Measurements from ENCODE around the gene OPCML. TPM values are rescaled to one million over a fixed set of nuclear protein-coding genes. Genes with fewer than 3 reads are reported as not detected.

Gene OPCML
- total and polyA plus RNA-seq, 2 experiments from 2014 or later: 1.2 to 4.4 TPM

GRCh38 chr11:132559331-132560036 lies 972.8 kb downstream of the OPCML start:
- no peak overlapping the region for H3K27ac ChIP-seq (ENCODE audit: low read depth)
- TF ChIP-seq EZH2phosphoT487 (IDR thresholded peaks at IDR 0.05; ENCODE audit: unreplicated experiment): no peak
- no peak for TF ChIP-seq POLR2AphosphoS5 (IDR thresholded peaks at IDR 0.05; ENCODE audit: low read depth)
- TF ChIP-seq, protein P1, sequence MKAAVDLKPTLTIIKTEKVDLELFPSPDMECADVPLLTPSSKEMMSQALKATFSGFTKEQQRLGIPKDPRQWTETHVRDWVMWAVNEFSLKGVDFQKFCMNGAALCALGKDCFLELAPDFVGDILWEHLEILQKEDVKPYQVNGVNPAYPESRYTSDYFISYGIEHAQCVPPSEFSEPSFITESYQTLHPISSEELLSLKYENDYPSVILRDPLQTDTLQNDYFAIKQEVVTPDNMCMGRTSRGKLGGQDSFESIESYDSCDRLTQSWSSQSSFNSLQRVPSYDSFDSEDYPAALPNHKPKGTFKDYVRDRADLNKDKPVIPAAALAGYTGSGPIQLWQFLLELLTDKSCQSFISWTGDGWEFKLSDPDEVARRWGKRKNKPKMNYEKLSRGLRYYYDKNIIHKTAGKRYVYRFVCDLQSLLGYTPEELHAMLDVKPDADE (IDR thresholded peaks at IDR 0.05): no peak
- no peak for TF ChIP-seq ZNF331 (CRISPR knock-in tag; IDR thresholded peaks at IDR 0.05; ENCODE audit: low read depth)
- TF ChIP-seq JUNB (IDR thresholded peaks at IDR 0.05; ENCODE audit: unreplicated experiment): no peak
- TF ChIP-seq CTCF (conservative IDR thresholded peaks at IDR 0.05; ENCODE audit: low read depth in 2 of 2): no peak
- TF ChIP-seq, protein P2, sequence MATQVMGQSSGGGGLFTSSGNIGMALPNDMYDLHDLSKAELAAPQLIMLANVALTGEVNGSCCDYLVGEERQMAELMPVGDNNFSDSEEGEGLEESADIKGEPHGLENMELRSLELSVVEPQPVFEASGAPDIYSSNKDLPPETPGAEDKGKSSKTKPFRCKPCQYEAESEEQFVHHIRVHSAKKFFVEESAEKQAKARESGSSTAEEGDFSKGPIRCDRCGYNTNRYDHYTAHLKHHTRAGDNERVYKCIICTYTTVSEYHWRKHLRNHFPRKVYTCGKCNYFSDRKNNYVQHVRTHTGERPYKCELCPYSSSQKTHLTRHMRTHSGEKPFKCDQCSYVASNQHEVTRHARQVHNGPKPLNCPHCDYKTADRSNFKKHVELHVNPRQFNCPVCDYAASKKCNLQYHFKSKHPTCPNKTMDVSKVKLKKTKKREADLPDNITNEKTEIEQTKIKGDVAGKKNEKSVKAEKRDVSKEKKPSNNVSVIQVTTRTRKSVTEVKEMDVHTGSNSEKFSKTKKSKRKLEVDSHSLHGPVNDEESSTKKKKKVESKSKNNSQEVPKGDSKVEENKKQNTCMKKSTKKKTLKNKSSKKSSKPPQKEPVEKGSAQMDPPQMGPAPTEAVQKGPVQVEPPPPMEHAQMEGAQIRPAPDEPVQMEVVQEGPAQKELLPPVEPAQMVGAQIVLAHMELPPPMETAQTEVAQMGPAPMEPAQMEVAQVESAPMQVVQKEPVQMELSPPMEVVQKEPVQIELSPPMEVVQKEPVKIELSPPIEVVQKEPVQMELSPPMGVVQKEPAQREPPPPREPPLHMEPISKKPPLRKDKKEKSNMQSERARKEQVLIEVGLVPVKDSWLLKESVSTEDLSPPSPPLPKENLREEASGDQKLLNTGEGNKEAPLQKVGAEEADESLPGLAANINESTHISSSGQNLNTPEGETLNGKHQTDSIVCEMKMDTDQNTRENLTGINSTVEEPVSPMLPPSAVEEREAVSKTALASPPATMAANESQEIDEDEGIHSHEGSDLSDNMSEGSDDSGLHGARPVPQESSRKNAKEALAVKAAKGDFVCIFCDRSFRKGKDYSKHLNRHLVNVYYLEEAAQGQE (IDR thresholded peaks at IDR 0.05; ENCODE audit: unreplicated experiment): no peak
- no peak for TF ChIP-seq ZNF114 (CRISPR knock-in tag; IDR thresholded peaks at IDR 0.05)
- H3K4me2 ChIP-seq: no peak overlapping the region
- H3K4me1 Mint-ChIP-seq: no peaks in the 10 kb centered on the region
- H3K79me2 ChIP-seq (replicated peaks; ENCODE audit: insufficient read depth): no peaks in the 10 kb centered on the region
- no peaks in the 10 kb centered on the region for H4K20me1 ChIP-seq (replicated peaks; ENCODE audit: insufficient read depth)
- no peak overlapping the region for H3K27ac Mint-ChIP-seq
- no peaks in the 10 kb centered on the region for H3F3A ChIP-seq (replicated peaks; ENCODE audit: low read depth)
- ATAC-seq: no peak
- H3K36me3 ChIP-seq (ENCODE audit: insufficient read depth): no peaks in the 10 kb centered on the region; the same call in 1 of the 2 replicates
- DNase-seq (ENCODE audit: low spot score): no peak
- H3K9me3 Mint-ChIP-seq: no peaks in the 10 kb centered on the region
- no peaks in the 10 kb centered on the region for H3K27me3 Mint-ChIP-seq (ENCODE audit: insufficient read depth, low read depth, poor library complexity)
- no peaks in the 10 kb centered on the region for H3K36me3 Mint-ChIP-seq (ENCODE audit: low read depth)
- H3K9me2 ChIP-seq (ENCODE audit: insufficient read depth): peaks cover 12% of the 10 kb centered on the region; the same call in 1 of the 2 replicates
- H3K4me1 ChIP-seq (ENCODE audit: insufficient read depth): no peaks in the 10 kb centered on the region
- no peak overlapping the region for H3K4me3 Mint-ChIP-seq
- no peak overlapping the region for H3K4me3 ChIP-seq
- H3K27me3 ChIP-seq (ENCODE audit: insufficient read depth): no peaks in the 10 kb centered on the region
- no peak overlapping the region for H2AFZ ChIP-seq

- H3K4me1 ChIP-seq (ENCODE audit: insufficient read depth): no peaks in the 10 kb centered on the region
- H3F3A ChIP-seq (replicated peaks; ENCODE audit: low read depth): no peaks in the 10 kb centered on the region
- H3K4me1 Mint-ChIP-seq: no peaks in the 10 kb centered on the region
- H3K27me3 Mint-ChIP-seq (ENCODE audit: insufficient read depth, low read depth, poor library complexity): no peaks in the 10 kb centered on the region
- H2AFZ ChIP-seq: no peak overlapping the region
- DNase-seq (ENCODE audit: low spot score) (no peak), ATAC-seq (no peak)
- H3K27me3 ChIP-seq (ENCODE audit: insufficient read depth): no peaks in the 10 kb centered on the region
- H3K4me3 Mint-ChIP-seq: no peak overlapping the region
- H3K4me2 ChIP-seq: no peak overlapping the region
- no peaks in the 10 kb centered on the region for H4K20me1 ChIP-seq (replicated peaks; ENCODE audit: insufficient read depth)
- no peak overlapping the region for H3K27ac Mint-ChIP-seq
- H3K36me3 ChIP-seq (ENCODE audit: insufficient read depth): no peaks in the 10 kb centered on the region
- peaks cover 12% of the 10 kb centered on the region; the same call in 1 of the 2 replicates for H3K9me2 ChIP-seq (ENCODE audit: insufficient read depth)
- no peaks in the 10 kb centered on the region for H3K9me3 Mint-ChIP-seq
- no peaks in the 10 kb centered on the region for H3K79me2 ChIP-seq (replicated peaks; ENCODE audit: insufficient read depth)
- no peak overlapping the region for H3K4me3 ChIP-seq
- H3K27ac ChIP-seq (ENCODE audit: low read depth): no peak overlapping the region
- 0 out of 3 replicates have a peak, but pooled peaks cover 3% of the 10 kb centered on the region for H3K36me3 Mint-ChIP-seq (ENCODE audit: low read depth)
- TF ChIP-seq ZNF331 (CRISPR knock-in tag; IDR thresholded peaks at IDR 0.05; ENCODE audit: low read depth) (no peak), CREB1 (CRISPR knock-in tag; IDR thresholded peaks at IDR 0.05; ENCODE audit: low read depth) (no peak), EZH2 (IDR thresholded peaks at IDR 0.05; ENCODE audit: low read depth, unreplicated experiment) (no peak), POLR2AphosphoS5 (IDR thresholded peaks at IDR 0.05; ENCODE audit: low read depth) (no peak), EZH2phosphoT487 (IDR thresholded peaks at IDR 0.05; ENCODE audit: unreplicated experiment) (no peak), STAT1 (IDR thresholded peaks at IDR 0.05; ENCODE audit: unreplicated experiment) (no peak), ZNF114 (CRISPR knock-in tag; IDR thresholded peaks at IDR 0.05) (no peak), JUNB (IDR thresholded peaks at IDR 0.05; ENCODE audit: unreplicated experiment) (no peak), NANOG (IDR thresholded peaks at IDR 0.05; ENCODE audit: borderline replicate concordance) (no peak)
Observed at GRCh38 chr11:132556316-132556715, 976.0 kb downstream of the OPCML start.

Measured in GM23338 (cell line).